SK-N-MC (cell line): ENCODE data around the gene EVL.

Experiments used
- DNase-seq: peaks from one replicate; pipeline ENCODE4 v3.0.0-alpha.2; 2011; ENCODE audit warnings: low read depth, low spot score
- H3K27ac ChIP-seq: fragments of 200-600 bp; sonication (generic); 2 replicates; pipeline ENCODE4 v1.5.1; 2016; ENCODE audit warnings: mixed run types
- H3K36me3 ChIP-seq: fragments of 200-600 bp; sonication (generic); 2 replicates; pipeline ENCODE4 v1.6.1; 2017; ENCODE audit warnings: antibody characterized with exemption, low read length, mixed read lengths; ENCODE audit not compliant: insufficient read depth
- H3K4me3 ChIP-seq: fragments of 200-600 bp; sonication (generic); 2 replicates; pipeline ENCODE4 v1.5.1; 2016
- H3K9ac ChIP-seq: fragments of 200-600 bp; sonication (generic); 2 replicates; pipeline ENCODE4 v1.8.0; 2017; ENCODE audit warnings: mixed run types, mixed read lengths; ENCODE audit not compliant: insufficient read length
- H3K9me3 ChIP-seq: fragments of 200-600 bp; sonication (generic); 2 replicates; pipeline ENCODE4 v1.6.1; 2017; ENCODE audit warnings: low read depth, mild to moderate bottlenecking, antibody characterized with exemption, low read length, moderate library complexity, mixed read lengths
- EZH2 ChIP-seq: fragments of 200-600 bp; sonication (generic); IDR thresholded peaks from one replicate; pipeline ENCODE4 v1.6.1; 2017; ENCODE audit warnings: antibody characterized with exemption
- FOXP2 ChIP-seq: optimal IDR thresholded peaks from 2 replicates; pipeline ENCODE3; 2011; ENCODE audit warnings: mild to moderate bottlenecking, moderate library complexity; ENCODE audit not compliant: insufficient read depth; ENCODE audit errors: extremely low read length, control extremely low read depth
- POLR2AphosphoS5 ChIP-seq: IDR thresholded peaks from 2 replicates; pipeline ENCODE4 v1.6.1; 2012; ENCODE audit warnings: mild to moderate bottlenecking, low read depth, low read length, borderline replicate concordance

EVL gene

GRCh38 chr14:100065942-100066574 is 836 bp downstream of the EVL start:
- Histone ChIP-seq H3K9me3 (no peaks in the 10 kb centered on the region), H3K27ac (no peak overlapping the region), H3K4me3 (no peak overlapping the region), H3K36me3 (no peaks in the 10 kb centered on the region), H3K9ac (no peak overlapping the region)
- DNase-seq, result no peak
- no peak for TF ChIP-seq EZH2
- TF ChIP-seq FOXP2, result no peak
- no peak for TF ChIP-seq POLR2AphosphoS5

- Histone ChIP-seq H3K9me3 (no peaks in the 10 kb centered on the region), H3K36me3 (no peaks in the 10 kb centered on the region), H3K4me3 (no peak overlapping the region), H3K9ac (no peak overlapping the region), H3K27ac (no peak overlapping the region)
- TF ChIP-seq EZH2 (no peak), FOXP2 (no peak), POLR2AphosphoS5 (no peak)
- no peak for DNase-seq
These were observed 1.7 kb downstream of the EVL start for GRCh38 chr14:100066962-100067361.

- Histone ChIP-seq H3K36me3 (no peaks in the 10 kb centered on the region), H3K9ac (no peak overlapping the region), H3K27ac (no peak overlapping the region), H3K9me3 (no peaks in the 10 kb centered on the region), H3K4me3 (no peak overlapping the region)
- no peak for TF ChIP-seq FOXP2
- TF ChIP-seq POLR2AphosphoS5, result no peak
- TF ChIP-seq EZH2, result no peak
- DNase-seq, result no peak
These were observed 2.3 kb downstream of the EVL start for GRCh38 chr14:100067481-100067880.

- Histone ChIP-seq H3K27ac (no peak overlapping the region), H3K9me3 (no peaks in the 10 kb centered on the region), H3K9ac (no peak overlapping the region), H3K4me3 (no peak overlapping the region), H3K36me3 (no peaks in the 10 kb centered on the region)
- no peak for DNase-seq
- TF ChIP-seq FOXP2, result no peak
- TF ChIP-seq POLR2AphosphoS5, result no peak
- TF ChIP-seq EZH2, result no peak
These were observed 3.0 kb downstream of the EVL start for GRCh38 chr14:100067971-100068959.

- Histone ChIP-seq H3K9ac (no peak overlapping the region), H3K9me3 (no peaks in the 10 kb centered on the region), H3K36me3 (no peaks in the 10 kb centered on the region), H3K27ac (no peak overlapping the region), H3K4me3 (no peak overlapping the region)
- no peak for TF ChIP-seq POLR2AphosphoS5
- no peak for TF ChIP-seq EZH2
- no peak for TF ChIP-seq FOXP2
- DNase-seq, result no peak
These were observed 4.1 kb downstream of the EVL start for GRCh38 chr14:100069161-100069800.

- no peak for DNase-seq
- Histone ChIP-seq H3K27ac (no peak overlapping the region), H3K36me3 (no peaks in the 10 kb centered on the region), H3K9me3 (no peaks in the 10 kb centered on the region), H3K9ac (no peak overlapping the region), H3K4me3 (no peak overlapping the region)
- TF ChIP-seq POLR2AphosphoS5 (no peak), FOXP2 (no peak), EZH2 (no peak)
These were observed 5.1 kb downstream of the EVL start for GRCh38 chr14:100070310-100070709.

GRCh38 chr14:100071545-100071944 is 6.3 kb downstream of the EVL start:
- Histone ChIP-seq H3K36me3 (no peaks in the 10 kb centered on the region), H3K9ac (no peak overlapping the region), H3K9me3 (no peaks in the 10 kb centered on the region), H3K27ac (no peak overlapping the region), H3K4me3 (no peak overlapping the region)
- no peak for TF ChIP-seq EZH2
- TF ChIP-seq POLR2AphosphoS5, result no peak
- TF ChIP-seq FOXP2, result no peak
- no peak for DNase-seq

GRCh38 chr14:100072783-100073346 is 7.6 kb downstream of the EVL start:
- no peak overlapping the region for H3K27ac ChIP-seq
- H3K36me3 ChIP-seq, result no peaks in the 10 kb centered on the region
- no peaks in the 10 kb centered on the region for H3K9me3 ChIP-seq
- no peak for TF ChIP-seq FOXP2
- no peak for TF ChIP-seq EZH2
- TF ChIP-seq POLR2AphosphoS5, result no peak
- no peak for DNase-seq
- H3K9ac ChIP-seq, result no peak overlapping the region
- H3K4me3 ChIP-seq, result no peak overlapping the region
